Measurements from ENCODE around the gene ANKS1A.

Gene ANKS1A

DNA sequence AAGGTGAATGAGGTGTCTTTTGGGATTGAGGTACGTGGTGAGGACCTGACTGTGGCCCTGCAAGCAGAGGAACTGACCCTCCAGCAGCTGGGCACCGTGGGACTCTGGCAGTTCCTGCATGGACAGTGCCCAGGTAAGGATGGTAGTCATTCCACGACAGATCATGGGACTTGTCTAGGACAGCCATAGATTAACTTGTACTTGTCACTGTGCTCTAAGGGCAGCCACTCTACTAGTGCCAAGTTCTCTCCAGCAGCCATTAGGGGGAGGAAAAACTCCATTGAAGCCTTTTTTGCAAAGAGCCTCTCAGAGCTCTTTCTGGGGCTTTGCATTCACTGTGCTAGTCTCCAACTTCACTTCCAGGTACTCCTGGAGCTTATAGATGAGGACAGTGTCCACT lies 21.6 kb upstream of the ANKS1A start:
- TF ChIP-seq ZNF654 (tag by site-specific recombination; IDR thresholded peaks at IDR 0.05; ENCODE audit: low read depth), result peak; percentile 45
- TF ChIP-seq, protein P1, sequence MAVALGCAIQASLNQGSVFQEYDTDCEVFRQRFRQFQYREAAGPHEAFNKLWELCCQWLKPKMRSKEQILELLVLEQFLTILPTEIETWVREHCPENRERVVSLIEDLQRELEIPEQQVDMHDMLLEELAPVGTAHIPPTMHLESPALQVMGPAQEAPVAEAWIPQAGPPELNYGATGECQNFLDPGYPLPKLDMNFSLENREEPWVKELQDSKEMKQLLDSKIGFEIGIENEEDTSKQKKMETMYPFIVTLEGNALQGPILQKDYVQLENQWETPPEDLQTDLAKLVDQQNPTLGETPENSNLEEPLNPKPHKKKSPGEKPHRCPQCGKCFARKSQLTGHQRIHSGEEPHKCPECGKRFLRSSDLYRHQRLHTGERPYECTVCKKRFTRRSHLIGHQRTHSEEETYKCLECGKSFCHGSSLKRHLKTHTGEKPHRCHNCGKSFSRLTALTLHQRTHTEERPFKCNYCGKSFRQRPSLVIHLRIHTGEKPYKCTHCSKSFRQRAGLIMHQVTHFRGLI (tag by site-specific recombination; IDR thresholded peaks at IDR 0.05), result no peak
- TF ChIP-seq, protein P2, sequence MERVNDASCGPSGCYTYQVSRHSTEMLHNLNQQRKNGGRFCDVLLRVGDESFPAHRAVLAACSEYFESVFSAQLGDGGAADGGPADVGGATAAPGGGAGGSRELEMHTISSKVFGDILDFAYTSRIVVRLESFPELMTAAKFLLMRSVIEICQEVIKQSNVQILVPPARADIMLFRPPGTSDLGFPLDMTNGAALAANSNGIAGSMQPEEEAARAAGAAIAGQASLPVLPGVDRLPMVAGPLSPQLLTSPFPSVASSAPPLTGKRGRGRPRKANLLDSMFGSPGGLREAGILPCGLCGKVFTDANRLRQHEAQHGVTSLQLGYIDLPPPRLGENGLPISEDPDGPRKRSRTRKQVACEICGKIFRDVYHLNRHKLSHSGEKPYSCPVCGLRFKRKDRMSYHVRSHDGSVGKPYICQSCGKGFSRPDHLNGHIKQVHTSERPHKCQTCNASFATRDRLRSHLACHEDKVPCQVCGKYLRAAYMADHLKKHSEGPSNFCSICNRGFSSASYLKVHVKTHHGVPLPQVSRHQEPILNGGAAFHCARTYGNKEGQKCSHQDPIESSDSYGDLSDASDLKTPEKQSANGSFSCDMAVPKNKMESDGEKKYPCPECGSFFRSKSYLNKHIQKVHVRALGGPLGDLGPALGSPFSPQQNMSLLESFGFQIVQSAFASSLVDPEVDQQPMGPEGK (tag by site-specific recombination; IDR thresholded peaks at IDR 0.05), result no peak
- TF ChIP-seq, protein P3, sequence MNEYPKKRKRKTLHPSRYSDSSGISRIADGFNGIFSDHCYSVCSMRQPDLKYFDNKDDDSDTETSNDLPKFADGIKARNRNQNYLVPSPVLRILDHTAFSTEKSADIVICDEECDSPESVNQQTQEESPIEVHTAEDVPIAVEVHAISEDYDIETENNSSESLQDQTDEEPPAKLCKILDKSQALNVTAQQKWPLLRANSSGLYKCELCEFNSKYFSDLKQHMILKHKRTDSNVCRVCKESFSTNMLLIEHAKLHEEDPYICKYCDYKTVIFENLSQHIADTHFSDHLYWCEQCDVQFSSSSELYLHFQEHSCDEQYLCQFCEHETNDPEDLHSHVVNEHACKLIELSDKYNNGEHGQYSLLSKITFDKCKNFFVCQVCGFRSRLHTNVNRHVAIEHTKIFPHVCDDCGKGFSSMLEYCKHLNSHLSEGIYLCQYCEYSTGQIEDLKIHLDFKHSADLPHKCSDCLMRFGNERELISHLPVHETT (tag by site-specific recombination; IDR thresholded peaks at IDR 0.05), result no peak
- CTCF ChIA-PET, result interaction anchor here (1.1 kb wide), 1 partner anchor 111 kb away, joined by 3 read pairs; no protein-coding TSS in a partner anchor
- POLR2A ChIA-PET, result no interaction called here
- H3K36me3 ChIP-seq (ENCODE audit: control insufficient read depth in 2 of 2, insufficient read depth in 1 of 2, low read length in 2 of 2), result peaks cover 43 to 60% of the 10 kb centered on the region in 2 experiments
- H3K4me3 ChIP-seq (ENCODE audit: low read depth, low read length), result no peak overlapping the region
- H3K4me1 ChIP-seq (ENCODE audit: control insufficient read depth, insufficient read depth, low read length), result no peaks in the 10 kb centered on the region
- no peaks in the 10 kb centered on the region for H3K9me3 ChIP-seq (ENCODE audit: control insufficient read depth, insufficient read depth, low read depth, low read length)
- H3K27ac ChIP-seq (ENCODE audit: extremely low read depth, low read depth, low read length), result no peak overlapping the region

DNA sequence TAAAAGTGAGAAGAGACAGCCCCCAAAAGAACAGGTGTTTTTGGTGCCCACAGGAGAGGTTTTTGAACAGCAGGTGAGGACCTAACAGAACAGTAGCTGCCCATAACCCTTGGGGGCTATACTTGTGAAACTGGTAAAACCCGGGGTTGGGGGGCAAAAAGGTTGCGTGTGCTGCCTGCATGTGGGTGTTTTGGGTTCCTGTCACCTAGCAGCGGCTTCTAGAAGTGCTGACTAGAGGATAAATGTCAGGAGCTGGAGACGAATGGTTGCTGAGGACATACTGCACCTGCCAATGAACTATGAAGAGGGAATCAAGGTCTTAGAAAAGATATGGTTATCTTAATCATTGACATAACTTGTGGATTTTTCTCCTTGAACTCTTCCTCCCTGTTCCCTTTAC lies 17.2 kb upstream of the ANKS1A start:
- CTCF ChIA-PET, result interaction anchor here (2.2 kb wide), 1 partner anchor 13 kb away, joined by 8 read pairs; no protein-coding TSS in a partner anchor
- Histone ChIP-seq H3K27ac (ENCODE audit: extremely low read depth, low read depth, low read length) (no peak overlapping the region), H3K4me1 (ENCODE audit: control insufficient read depth, insufficient read depth, low read length) (no peaks in the 10 kb centered on the region), H3K9me3 (ENCODE audit: control insufficient read depth, insufficient read depth, low read depth, low read length) (no peaks in the 10 kb centered on the region), H3K36me3 (ENCODE audit: control insufficient read depth in 2 of 2, insufficient read depth in 1 of 2, low read length in 2 of 2) (peaks cover 56 to 86% of the 10 kb centered on the region in 2 experiments), H3K4me3 (ENCODE audit: low read depth, low read length) (no peak overlapping the region)
- POLR2A ChIA-PET, result interaction anchor here (2.2 kb wide), 1 partner anchor 16 kb away, joined by 15 read pairs; the partner anchor contains the start of gene TAF11
- TF ChIP-seq ZNF707 (tag by site-specific recombination; IDR thresholded peaks at IDR 0.05) (no peak), ZNF175 (tag by site-specific recombination; IDR thresholded peaks at IDR 0.05) (no peak), ZBTB8A (tag by site-specific recombination; IDR thresholded peaks at IDR 0.05) (no peak), ZNF324 (tag by site-specific recombination; IDR thresholded peaks at IDR 0.05) (no peak), ZNF768 (tag by site-specific recombination; IDR thresholded peaks at IDR 0.05) (no peak), ZNF473 (tag by site-specific recombination; IDR thresholded peaks at IDR 0.05) (no peak), ZNF214 (tag by site-specific recombination; IDR thresholded peaks at IDR 0.05; ENCODE audit: borderline replicate concordance) (no peak), ZNF221 (tag by site-specific recombination; IDR thresholded peaks at IDR 0.05; ENCODE audit: borderline replicate concordance) (no peak), SALL2 (tag by site-specific recombination; IDR thresholded peaks at IDR 0.05; ENCODE audit: borderline replicate concordance) (no peak), GLIS2 (tag by site-specific recombination; IDR thresholded peaks at IDR 0.05) (no peak), WT1 (tag by site-specific recombination; IDR thresholded peaks at IDR 0.05) (no peak), ZNF514 (tag by site-specific recombination; IDR thresholded peaks at IDR 0.05) (no peak), OVOL3 (tag by site-specific recombination; IDR thresholded peaks at IDR 0.05) (no peak), SP2 (tag by site-specific recombination; IDR thresholded peaks at IDR 0.05) (no peak), ZNF23 (tag by site-specific recombination; IDR thresholded peaks at IDR 0.05; ENCODE audit: borderline replicate concordance) (no peak), ZBTB21 (tag by site-specific recombination; IDR thresholded peaks at IDR 0.05) (no peak)
- TF ChIP-seq, protein P4, sequence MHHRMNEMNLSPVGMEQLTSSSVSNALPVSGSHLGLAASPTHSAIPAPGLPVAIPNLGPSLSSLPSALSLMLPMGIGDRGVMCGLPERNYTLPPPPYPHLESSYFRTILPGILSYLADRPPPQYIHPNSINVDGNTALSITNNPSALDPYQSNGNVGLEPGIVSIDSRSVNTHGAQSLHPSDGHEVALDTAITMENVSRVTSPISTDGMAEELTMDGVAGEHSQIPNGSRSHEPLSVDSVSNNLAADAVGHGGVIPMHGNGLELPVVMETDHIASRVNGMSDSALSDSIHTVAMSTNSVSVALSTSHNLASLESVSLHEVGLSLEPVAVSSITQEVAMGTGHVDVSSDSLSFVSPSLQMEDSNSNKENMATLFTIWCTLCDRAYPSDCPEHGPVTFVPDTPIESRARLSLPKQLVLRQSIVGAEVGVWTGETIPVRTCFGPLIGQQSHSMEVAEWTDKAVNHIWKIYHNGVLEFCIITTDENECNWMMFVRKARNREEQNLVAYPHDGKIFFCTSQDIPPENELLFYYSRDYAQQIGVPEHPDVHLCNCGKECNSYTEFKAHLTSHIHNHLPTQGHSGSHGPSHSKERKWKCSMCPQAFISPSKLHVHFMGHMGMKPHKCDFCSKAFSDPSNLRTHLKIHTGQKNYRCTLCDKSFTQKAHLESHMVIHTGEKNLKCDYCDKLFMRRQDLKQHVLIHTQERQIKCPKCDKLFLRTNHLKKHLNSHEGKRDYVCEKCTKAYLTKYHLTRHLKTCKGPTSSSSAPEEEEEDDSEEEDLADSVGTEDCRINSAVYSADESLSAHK (tag by site-specific recombination; IDR thresholded peaks at IDR 0.05), result no peak
- TF ChIP-seq, protein P5, sequence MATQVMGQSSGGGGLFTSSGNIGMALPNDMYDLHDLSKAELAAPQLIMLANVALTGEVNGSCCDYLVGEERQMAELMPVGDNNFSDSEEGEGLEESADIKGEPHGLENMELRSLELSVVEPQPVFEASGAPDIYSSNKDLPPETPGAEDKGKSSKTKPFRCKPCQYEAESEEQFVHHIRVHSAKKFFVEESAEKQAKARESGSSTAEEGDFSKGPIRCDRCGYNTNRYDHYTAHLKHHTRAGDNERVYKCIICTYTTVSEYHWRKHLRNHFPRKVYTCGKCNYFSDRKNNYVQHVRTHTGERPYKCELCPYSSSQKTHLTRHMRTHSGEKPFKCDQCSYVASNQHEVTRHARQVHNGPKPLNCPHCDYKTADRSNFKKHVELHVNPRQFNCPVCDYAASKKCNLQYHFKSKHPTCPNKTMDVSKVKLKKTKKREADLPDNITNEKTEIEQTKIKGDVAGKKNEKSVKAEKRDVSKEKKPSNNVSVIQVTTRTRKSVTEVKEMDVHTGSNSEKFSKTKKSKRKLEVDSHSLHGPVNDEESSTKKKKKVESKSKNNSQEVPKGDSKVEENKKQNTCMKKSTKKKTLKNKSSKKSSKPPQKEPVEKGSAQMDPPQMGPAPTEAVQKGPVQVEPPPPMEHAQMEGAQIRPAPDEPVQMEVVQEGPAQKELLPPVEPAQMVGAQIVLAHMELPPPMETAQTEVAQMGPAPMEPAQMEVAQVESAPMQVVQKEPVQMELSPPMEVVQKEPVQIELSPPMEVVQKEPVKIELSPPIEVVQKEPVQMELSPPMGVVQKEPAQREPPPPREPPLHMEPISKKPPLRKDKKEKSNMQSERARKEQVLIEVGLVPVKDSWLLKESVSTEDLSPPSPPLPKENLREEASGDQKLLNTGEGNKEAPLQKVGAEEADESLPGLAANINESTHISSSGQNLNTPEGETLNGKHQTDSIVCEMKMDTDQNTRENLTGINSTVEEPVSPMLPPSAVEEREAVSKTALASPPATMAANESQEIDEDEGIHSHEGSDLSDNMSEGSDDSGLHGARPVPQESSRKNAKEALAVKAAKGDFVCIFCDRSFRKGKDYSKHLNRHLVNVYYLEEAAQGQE (tag by site-specific recombination; IDR thresholded peaks at IDR 0.05), result no peak

Measured in HEK293 (cell line).